ENCODE data around the gene PRRG3.
"Not testable (repeated sequence)": the region's sequence is repeated elsewhere in the genome, so short reads cannot be mapped to it uniquely, and the experiment has no call there.

Gene PRRG3

DNA sequence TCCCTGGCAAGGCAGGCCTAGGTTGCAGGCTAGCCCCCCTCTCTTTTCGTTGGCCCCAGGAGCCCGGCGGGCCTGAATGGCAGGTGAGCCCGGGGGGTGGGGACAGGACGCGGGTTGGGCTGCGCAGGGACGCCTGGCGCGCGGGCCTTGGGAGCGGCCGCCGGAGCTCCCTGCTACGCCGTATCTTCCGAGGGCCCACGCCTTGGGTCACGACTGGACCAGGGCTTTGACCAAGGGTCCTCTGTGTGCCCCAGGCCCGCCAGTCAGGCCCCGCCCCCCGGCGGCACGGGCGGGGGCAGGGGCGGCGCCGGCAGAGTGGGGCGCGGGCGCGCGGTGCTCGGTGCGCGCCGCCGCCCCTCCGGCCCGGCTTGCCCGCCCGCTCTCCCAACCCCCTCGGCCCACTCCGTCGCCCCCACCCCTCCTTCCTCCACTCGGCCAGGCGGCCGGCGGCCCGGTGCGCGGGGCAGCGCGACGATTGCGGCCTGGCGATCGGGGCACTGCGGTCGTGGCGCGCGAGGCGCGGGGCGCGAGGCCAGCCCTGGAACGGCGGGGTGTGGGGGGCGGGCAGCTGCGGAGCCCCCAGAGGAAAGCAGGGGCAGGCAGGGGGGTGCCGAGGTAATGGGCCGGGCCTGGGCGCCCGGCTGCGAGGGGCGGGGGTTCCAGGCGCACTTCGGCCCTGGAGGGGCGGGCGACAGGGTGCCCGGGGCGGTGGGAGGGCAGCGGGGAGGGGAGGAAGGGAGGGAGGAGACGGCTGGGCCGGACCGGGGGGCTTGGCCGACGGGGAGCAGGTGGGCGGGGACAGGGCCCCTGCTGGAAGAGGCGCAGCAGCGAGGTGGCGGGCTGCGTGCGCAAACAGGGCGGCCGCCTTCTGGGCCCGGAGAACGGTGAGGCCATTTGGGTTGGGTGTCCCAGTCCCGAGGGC is at the start of gene PRRG3:
Gene PRRG3, plus strand, starts transcription at position 798 of the 922 bp plus-strand sequence. CDS start 3,357 bp downstream, outside the sequence.
- no peak within 1 kb of the TSS for H3K27ac Mint-ChIP-seq
- H3K4me3 Mint-ChIP-seq: no peak within 1 kb of the TSS
- no peaks in the 10 kb centered on the region for H3K4me1 Mint-ChIP-seq
- no peaks in the 10 kb centered on the region for H3K9me3 Mint-ChIP-seq
- no peaks in the 10 kb centered on the region for H3K36me3 Mint-ChIP-seq
- ATAC-seq: no peak
- H3K27me3 Mint-ChIP-seq: peaks cover 14% of the 10 kb centered on the region

GRCh38 chrX:151675121-151675746 is 20.0 kb upstream of the PRRG3 start:
- ATAC-seq: no peak
- Mint-ChIP-seq H3K36me3 (no peaks in the 10 kb centered on the region), H3K9me3 (no peaks in the 10 kb centered on the region), H3K27me3 (peaks cover 12% of the 10 kb centered on the region), H3K27ac (no peak overlapping the region), H3K4me3 (no peak overlapping the region), H3K4me1 (no peaks in the 10 kb centered on the region)

GRCh38 chrX:151676196-151676595 is 19.1 kb upstream of the PRRG3 start:
- Mint-ChIP-seq H3K4me3 (no peak overlapping the region), H3K4me1 (no peaks in the 10 kb centered on the region), H3K36me3 (no peaks in the 10 kb centered on the region), H3K27ac (no peak overlapping the region), H3K27me3 (peaks cover 14% of the 10 kb centered on the region), H3K9me3 (no peaks in the 10 kb centered on the region)
- no peak for ATAC-seq

- Mint-ChIP-seq H3K36me3 (no peaks in the 10 kb centered on the region), H3K4me1 (no peaks in the 10 kb centered on the region), H3K4me3 (no peak overlapping the region)
Observed at GRCh38 chrX:151679798-151680402, 15.4 kb upstream of the PRRG3 start.

GRCh38 chrX:151680805-151681204 is 14.5 kb upstream of the PRRG3 start:
- peaks cover 38% of the 10 kb centered on the region for H3K27me3 Mint-ChIP-seq
- no peaks in the 10 kb centered on the region for H3K4me1 Mint-ChIP-seq
- H3K9me3 Mint-ChIP-seq: no peaks in the 10 kb centered on the region
- no peak overlapping the region for H3K27ac Mint-ChIP-seq
- H3K36me3 Mint-ChIP-seq: no peaks in the 10 kb centered on the region
- no peak for ATAC-seq
- no peak overlapping the region for H3K4me3 Mint-ChIP-seq

More at GRCh38 chrX:151679798-151680402, 15.4 kb upstream of the PRRG3 start:
- Mint-ChIP-seq H3K9me3 (no peaks in the 10 kb centered on the region), H3K27ac (no peak overlapping the region), H3K27me3 (peaks cover 38% of the 10 kb centered on the region)
- ATAC-seq: no peak

- H3K4me3 Mint-ChIP-seq: no peak overlapping the region
- H3K27me3 Mint-ChIP-seq: peaks cover 10% of the 10 kb centered on the region
- H3K4me1 Mint-ChIP-seq: no peaks in the 10 kb centered on the region
- no peak for ATAC-seq
- no peak overlapping the region for H3K27ac Mint-ChIP-seq
- no peaks in the 10 kb centered on the region for H3K9me3 Mint-ChIP-seq
- H3K36me3 Mint-ChIP-seq: no peaks in the 10 kb centered on the region
Observed at GRCh38 chrX:151687635-151688034, 7.6 kb upstream of the PRRG3 start.

DNA sequence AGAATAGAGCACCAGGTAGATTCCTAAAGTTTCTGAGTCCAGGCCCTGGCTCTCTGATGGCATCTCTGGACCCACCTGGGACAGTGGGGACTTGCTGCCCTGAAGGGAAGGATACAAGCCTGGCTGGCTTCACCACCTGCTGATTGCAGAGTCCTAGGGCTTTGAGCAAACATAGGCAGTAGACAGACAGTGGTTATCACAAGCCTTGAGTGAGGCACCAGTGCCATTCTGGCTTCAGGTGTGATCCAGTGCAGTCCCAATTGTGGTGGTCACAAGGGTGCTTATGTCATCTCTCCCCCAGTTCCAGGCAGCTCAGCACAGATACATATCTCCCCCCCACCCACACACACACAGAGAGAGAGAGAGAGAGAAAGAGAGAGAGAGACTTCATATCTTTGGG is 6.6 kb upstream of the PRRG3 start:
- H3K4me1 Mint-ChIP-seq: no peaks in the 10 kb centered on the region
- ATAC-seq: no peak
- H3K36me3 Mint-ChIP-seq: no peaks in the 10 kb centered on the region
- H3K27me3 Mint-ChIP-seq: no peaks in the 10 kb centered on the region
- no peak overlapping the region for H3K4me3 Mint-ChIP-seq
- no peak overlapping the region for H3K27ac Mint-ChIP-seq
- no peaks in the 10 kb centered on the region for H3K9me3 Mint-ChIP-seq

GRCh38 chrX:151692825-151693224 is 2.4 kb upstream of the PRRG3 start:
- no peaks in the 10 kb centered on the region for H3K36me3 Mint-ChIP-seq
- ATAC-seq: no peak
- H3K27me3 Mint-ChIP-seq: peaks cover 14% of the 10 kb centered on the region
- no peaks in the 10 kb centered on the region for H3K4me1 Mint-ChIP-seq
- H3K9me3 Mint-ChIP-seq: no peaks in the 10 kb centered on the region
- H3K4me3 Mint-ChIP-seq: no peak overlapping the region
- no peak overlapping the region for H3K27ac Mint-ChIP-seq

DNA sequence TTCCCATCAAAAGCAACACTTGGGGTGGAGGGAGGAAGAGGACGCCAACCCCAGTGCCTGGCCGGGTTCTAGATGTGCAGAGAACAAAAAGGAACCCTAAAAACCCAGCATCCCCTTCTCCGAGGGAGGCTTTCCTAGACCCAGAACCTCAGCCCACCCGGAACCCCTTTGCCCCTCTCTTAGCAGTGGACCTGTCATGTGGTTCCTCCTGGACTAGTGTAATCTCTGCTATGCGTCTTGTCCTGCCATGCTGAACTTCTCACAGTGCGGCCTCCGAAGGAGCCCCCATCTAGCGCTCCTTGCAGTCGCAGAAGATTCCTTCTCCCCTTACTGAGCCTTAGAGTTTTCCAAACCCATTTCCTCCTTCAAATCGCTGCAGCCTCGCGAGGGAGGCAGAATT is 1.1 kb upstream of the PRRG3 start:
- Mint-ChIP-seq H3K27ac (no peak overlapping the region), H3K9me3 (no peaks in the 10 kb centered on the region), H3K4me1 (no peaks in the 10 kb centered on the region), H3K4me3 (no peak overlapping the region), H3K27me3 (peaks cover 14% of the 10 kb centered on the region), H3K36me3 (no peaks in the 10 kb centered on the region)
- no peak for ATAC-seq

DNA sequence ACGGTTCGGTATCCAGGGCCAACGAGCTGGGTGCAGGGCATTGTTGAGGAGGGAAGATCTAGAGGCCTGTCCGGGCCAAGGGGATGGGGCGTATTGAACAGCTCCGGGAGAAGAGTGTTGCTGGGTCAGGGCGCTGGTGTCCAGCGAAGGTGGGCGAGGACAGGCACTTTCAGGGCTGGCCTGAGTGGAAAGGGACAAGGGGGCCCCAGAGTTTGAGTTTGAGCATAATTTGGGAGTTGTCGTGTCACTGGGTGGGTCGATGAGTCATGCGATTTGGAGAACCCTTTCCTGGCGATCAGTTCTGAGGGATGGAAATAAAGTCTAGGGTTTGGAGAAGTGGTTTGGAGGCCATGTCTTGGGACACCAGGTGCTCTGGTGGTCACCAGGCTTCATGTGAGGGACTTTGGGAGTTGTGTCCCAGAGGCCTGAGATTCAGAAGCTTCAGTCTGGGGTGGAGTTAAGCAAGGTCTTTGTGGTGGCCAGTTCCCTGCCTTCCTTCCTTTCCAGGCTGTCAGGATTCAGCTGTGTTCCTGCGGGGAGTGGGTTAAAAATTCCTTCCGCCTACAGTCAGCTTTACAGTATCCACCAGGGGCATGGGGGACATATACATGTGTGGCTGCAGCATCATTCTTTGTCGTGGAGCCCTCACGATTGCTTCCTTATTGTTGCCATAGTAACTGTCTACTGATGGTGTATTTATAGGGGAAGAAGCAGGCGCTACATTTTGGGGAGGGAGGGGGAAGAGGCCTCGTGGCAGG is 504 bp downstream of the PRRG3 start:
- ATAC-seq: no peak
- Mint-ChIP-seq H3K9me3 (no peaks in the 10 kb centered on the region), H3K36me3 (no peaks in the 10 kb centered on the region), H3K27ac (no peak overlapping the region), H3K4me1 (no peaks in the 10 kb centered on the region), H3K4me3 (no peak overlapping the region), H3K27me3 (peaks cover 14% of the 10 kb centered on the region)

DNA sequence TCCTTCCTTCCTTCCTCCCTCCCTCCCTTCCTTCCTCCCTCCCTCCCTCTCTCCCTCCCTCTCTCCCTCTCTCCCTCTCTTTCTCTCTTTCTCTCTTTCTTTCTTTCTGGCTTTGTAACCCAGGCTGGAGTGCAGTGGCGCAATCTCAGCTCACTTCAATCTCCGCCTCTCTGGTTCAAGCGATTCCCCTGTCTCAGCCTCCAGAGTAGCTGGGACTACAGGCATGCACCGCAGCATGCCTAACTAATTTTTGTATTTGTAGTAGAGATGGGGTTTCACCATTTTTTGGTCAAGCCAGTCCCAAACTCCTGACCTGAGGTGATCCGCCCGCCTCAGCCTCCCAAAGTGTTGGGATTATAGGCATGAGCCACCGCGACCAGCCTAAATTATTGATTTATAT is 1.8 kb downstream of the PRRG3 start:
- not testable (repeated sequence) for H3K36me3 Mint-ChIP-seq, H3K27ac Mint-ChIP-seq, H3K4me1 Mint-ChIP-seq, H3K4me3 Mint-ChIP-seq, ATAC-seq, H3K9me3 Mint-ChIP-seq
- peaks cover 14% of the 10 kb centered on the region for H3K27me3 Mint-ChIP-seq

GRCh38 chrX:151697522-151697921 is 2.3 kb downstream of the PRRG3 start:
- no peaks in the 10 kb centered on the region for H3K9me3 Mint-ChIP-seq
- no peak overlapping the region for H3K27ac Mint-ChIP-seq
- H3K4me3 Mint-ChIP-seq: no peak overlapping the region
- H3K4me1 Mint-ChIP-seq: no peaks in the 10 kb centered on the region
- H3K36me3 Mint-ChIP-seq: no peaks in the 10 kb centered on the region
- ATAC-seq: no peak
- H3K27me3 Mint-ChIP-seq: peaks cover 14% of the 10 kb centered on the region

DNA sequence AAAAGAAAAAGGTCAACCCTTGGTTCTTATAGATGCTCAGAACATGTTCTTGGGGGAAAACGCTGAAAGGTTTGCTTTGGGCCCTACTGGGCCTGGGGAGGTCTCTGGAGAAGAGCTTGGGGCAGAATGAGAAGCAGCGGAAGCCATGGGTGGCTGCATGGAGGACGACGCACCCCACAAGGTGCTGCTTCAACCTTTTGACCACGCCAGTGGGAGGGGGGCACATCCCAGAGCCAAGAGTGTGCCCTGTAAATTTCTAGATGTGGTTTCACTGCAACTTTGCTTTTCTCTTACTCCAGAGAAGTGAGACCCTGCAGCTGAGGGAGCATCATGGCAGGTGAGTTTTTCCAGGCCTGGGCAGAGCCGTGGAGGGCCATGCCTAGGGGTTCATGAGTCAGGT is 3.2 kb downstream of the PRRG3 start:
- Mint-ChIP-seq H3K4me1 (no peaks in the 10 kb centered on the region), H3K4me3 (no peak overlapping the region), H3K27ac (no peak overlapping the region), H3K9me3 (no peaks in the 10 kb centered on the region), H3K27me3 (peaks cover 14% of the 10 kb centered on the region), H3K36me3 (no peaks in the 10 kb centered on the region)
- no peak for ATAC-seq

DNA sequence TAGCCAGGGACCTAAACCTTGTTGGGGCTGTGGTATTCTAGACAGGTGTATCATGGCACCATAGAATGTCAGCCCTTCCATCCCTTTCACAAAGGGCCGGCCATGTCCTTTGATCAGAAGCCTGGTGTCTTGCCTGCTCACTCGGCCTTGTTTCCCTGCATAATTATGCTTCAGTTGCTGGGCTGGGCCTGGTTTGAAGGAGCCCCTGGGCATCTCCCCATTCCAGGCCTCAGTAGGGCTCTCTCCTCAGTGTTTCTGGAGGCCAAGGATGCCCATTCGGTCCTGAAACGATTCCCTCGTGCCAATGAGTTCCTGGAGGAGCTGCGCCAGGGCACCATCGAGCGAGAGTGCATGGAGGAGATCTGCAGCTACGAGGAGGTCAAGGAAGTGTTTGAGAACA is 4.5 kb downstream of the PRRG3 start:
- no peaks in the 10 kb centered on the region for H3K9me3 Mint-ChIP-seq
- ATAC-seq: no peak
- peaks cover 14% of the 10 kb centered on the region for H3K27me3 Mint-ChIP-seq
- H3K4me1 Mint-ChIP-seq: no peaks in the 10 kb centered on the region
- H3K27ac Mint-ChIP-seq: no peak overlapping the region
- no peak overlapping the region for H3K4me3 Mint-ChIP-seq
- H3K36me3 Mint-ChIP-seq: no peaks in the 10 kb centered on the region

DNA sequence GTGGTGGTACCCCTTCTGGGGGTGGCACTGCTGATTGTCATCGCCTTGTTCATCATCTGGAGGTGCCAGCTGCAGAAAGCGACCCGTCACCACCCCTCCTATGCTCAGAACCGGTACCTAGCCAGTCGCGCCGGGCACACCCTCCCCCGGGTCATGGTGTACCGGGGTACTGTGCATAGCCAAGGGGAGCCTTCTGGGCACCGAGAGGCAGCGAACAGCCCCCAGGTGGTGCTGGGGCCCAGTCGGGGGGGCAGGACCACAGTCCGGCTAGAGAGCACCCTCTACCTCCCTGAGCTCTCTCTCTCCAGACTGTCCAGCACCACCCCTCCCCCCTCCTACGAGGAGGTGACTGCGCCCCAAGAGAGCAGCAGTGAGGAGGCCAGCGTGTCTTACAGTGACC is 5.3 kb downstream of the PRRG3 start:
- H3K9me3 Mint-ChIP-seq: no peaks in the 10 kb centered on the region
- no peaks in the 10 kb centered on the region for H3K36me3 Mint-ChIP-seq
- no peaks in the 10 kb centered on the region for H3K4me1 Mint-ChIP-seq
- no peak overlapping the region for H3K4me3 Mint-ChIP-seq
- peaks cover 13% of the 10 kb centered on the region for H3K27me3 Mint-ChIP-seq
- ATAC-seq: no peak
- no peak overlapping the region for H3K27ac Mint-ChIP-seq

Measured in stimulated activated memory B cell treated with anti-CD40 and anti-IgM and Interleukin-4, amounts not matched to agents 10 μg/mL and 1 μg/mL and 100 μg/mL, for 72 hours (primary cell).